ENCODE measurements around the gene LRP2BP. TPM values are rescaled to one million over a fixed set of nuclear protein-coding genes. Genes with fewer than 3 reads are reported as not detected.
"Not testable (repeated sequence)": the region's sequence is repeated elsewhere in the genome, so short reads cannot be mapped to it uniquely, and the experiment has no call there.

Gene LRP2BP
- total and polyA plus RNA-seq, 2 experiments from 2014 or later, result 0.28 to 1.7 TPM

GRCh38 chr4:185329879-185330510, 65.7 kb downstream of the LRP2BP start:
- peaks cover 24% of the 10 kb centered on the region for H3K9me3 Mint-ChIP-seq
- not testable (repeated sequence) for H3K4me3 ChIP-seq; ATAC-seq; H3K4me2 ChIP-seq; H2AFZ ChIP-seq; H3K36me3 ChIP-seq (ENCODE audit: insufficient read depth); DNase-seq (ENCODE audit: low spot score); H3K79me2 ChIP-seq (replicated peaks; ENCODE audit: insufficient read depth); H3F3A ChIP-seq (replicated peaks; ENCODE audit: low read depth); H3K27me3 Mint-ChIP-seq (ENCODE audit: insufficient read depth, low read depth, poor library complexity); H4K20me1 ChIP-seq (replicated peaks; ENCODE audit: insufficient read depth); H3K27ac ChIP-seq (ENCODE audit: low read depth); H3K9me2 ChIP-seq (ENCODE audit: insufficient read depth); H3K27ac Mint-ChIP-seq; H3K4me3 Mint-ChIP-seq; H3K27me3 ChIP-seq (ENCODE audit: insufficient read depth)
- H3K4me1 Mint-ChIP-seq, result peaks cover 21% of the 10 kb centered on the region
- peaks cover 15% of the 10 kb centered on the region; the same call in 1 of the 2 replicates for H3K4me1 ChIP-seq (ENCODE audit: insufficient read depth)
- H3K36me3 Mint-ChIP-seq (ENCODE audit: low read depth), result peaks cover 32% of the 10 kb centered on the region

GRCh38 chr4:185328586-185328985, 67.1 kb downstream of the LRP2BP start:
- H3K4me1 ChIP-seq (ENCODE audit: insufficient read depth), result peaks cover 15% of the 10 kb centered on the region; the same call in 1 of the 2 replicates
- H3F3A ChIP-seq (replicated peaks; ENCODE audit: low read depth), result no peaks in the 10 kb centered on the region
- Mint-ChIP-seq H3K4me1 (peaks cover 20% of the 10 kb centered on the region), H3K36me3 (ENCODE audit: low read depth) (peaks cover 46% of the 10 kb centered on the region), H3K4me3 (no peak overlapping the region), H3K9me3 (peaks cover 35% of the 10 kb centered on the region), H3K27me3 (ENCODE audit: insufficient read depth, low read depth, poor library complexity) (peaks cover 2% of the 10 kb centered on the region), H3K27ac (no peak overlapping the region)
- no peak overlapping the region for H3K27ac ChIP-seq (ENCODE audit: low read depth)
- no peaks in the 10 kb centered on the region for H3K9me2 ChIP-seq (ENCODE audit: insufficient read depth)
- H3K79me2 ChIP-seq (replicated peaks; ENCODE audit: insufficient read depth), result no peaks in the 10 kb centered on the region
- ATAC-seq, result no peak
- H4K20me1 ChIP-seq (replicated peaks; ENCODE audit: insufficient read depth), result no peaks in the 10 kb centered on the region
- H3K4me2 ChIP-seq, result no peak overlapping the region
- H3K27me3 ChIP-seq (ENCODE audit: insufficient read depth), result no peaks in the 10 kb centered on the region
- H3K4me3 ChIP-seq, result no peak overlapping the region
- H3K36me3 ChIP-seq (ENCODE audit: insufficient read depth), result peaks cover 11% of the 10 kb centered on the region; the same call in 1 of the 2 replicates
- DNase-seq (ENCODE audit: low spot score), result no peak
- no peak overlapping the region for H2AFZ ChIP-seq
- TF ChIP-seq ZNF114 (CRISPR knock-in tag; IDR thresholded peaks at IDR 0.05) (no peak), ETS1 (IDR thresholded peaks at IDR 0.05) (no peak), POLR2AphosphoS5 (IDR thresholded peaks at IDR 0.05; ENCODE audit: low read depth) (no peak), NANOG (IDR thresholded peaks at IDR 0.05; ENCODE audit: borderline replicate concordance) (no peak), CREB1 (CRISPR knock-in tag; IDR thresholded peaks at IDR 0.05; ENCODE audit: low read depth) (no peak), EZH2phosphoT487 (IDR thresholded peaks at IDR 0.05; ENCODE audit: unreplicated experiment) (no peak), REST (IDR thresholded peaks at IDR 0.05; ENCODE audit: unreplicated experiment) (no peak), STAT1 (IDR thresholded peaks at IDR 0.05; ENCODE audit: unreplicated experiment) (no peak)
- TF ChIP-seq, protein P1, sequence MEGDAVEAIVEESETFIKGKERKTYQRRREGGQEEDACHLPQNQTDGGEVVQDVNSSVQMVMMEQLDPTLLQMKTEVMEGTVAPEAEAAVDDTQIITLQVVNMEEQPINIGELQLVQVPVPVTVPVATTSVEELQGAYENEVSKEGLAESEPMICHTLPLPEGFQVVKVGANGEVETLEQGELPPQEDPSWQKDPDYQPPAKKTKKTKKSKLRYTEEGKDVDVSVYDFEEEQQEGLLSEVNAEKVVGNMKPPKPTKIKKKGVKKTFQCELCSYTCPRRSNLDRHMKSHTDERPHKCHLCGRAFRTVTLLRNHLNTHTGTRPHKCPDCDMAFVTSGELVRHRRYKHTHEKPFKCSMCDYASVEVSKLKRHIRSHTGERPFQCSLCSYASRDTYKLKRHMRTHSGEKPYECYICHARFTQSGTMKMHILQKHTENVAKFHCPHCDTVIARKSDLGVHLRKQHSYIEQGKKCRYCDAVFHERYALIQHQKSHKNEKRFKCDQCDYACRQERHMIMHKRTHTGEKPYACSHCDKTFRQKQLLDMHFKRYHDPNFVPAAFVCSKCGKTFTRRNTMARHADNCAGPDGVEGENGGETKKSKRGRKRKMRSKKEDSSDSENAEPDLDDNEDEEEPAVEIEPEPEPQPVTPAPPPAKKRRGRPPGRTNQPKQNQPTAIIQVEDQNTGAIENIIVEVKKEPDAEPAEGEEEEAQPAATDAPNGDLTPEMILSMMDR (conservative IDR thresholded peaks at IDR 0.05; ENCODE audit: low read depth in 2 of 2), result no peak
